GM18909 (cell line): ENCODE measurements around the gene RPL26.

Experiments used
- ATAC-seq: cut with Tn5 transposase; IDR thresholded peaks from one replicate; pipeline ENCODE4 v1.9.1; 2021; ENCODE audit warnings: mild to moderate bottlenecking; ENCODE audit not compliant: unreplicated experiment, poor library complexity

Gene RPL26

DNA sequence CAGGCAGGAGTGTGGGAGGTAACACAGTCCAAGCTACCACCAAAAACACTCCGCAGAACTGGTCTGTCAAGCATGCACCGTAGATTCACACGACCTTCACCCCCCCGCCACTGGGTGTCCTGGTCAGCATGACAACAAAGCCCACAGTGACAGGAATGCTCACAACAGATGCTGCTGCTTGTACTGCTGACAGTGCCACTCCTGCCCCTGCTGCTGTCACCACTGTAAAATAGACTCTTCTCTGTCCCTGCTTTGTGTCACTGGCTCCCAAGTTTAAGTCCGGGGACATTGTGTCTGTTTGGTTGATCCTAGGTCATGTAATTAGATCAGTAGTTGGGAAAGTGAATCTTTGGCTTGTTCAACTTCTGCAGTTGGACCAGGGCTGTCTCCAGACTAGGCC, 50.3 kb downstream of the RPL26 start:
- ATAC-seq, result no peak

DNA sequence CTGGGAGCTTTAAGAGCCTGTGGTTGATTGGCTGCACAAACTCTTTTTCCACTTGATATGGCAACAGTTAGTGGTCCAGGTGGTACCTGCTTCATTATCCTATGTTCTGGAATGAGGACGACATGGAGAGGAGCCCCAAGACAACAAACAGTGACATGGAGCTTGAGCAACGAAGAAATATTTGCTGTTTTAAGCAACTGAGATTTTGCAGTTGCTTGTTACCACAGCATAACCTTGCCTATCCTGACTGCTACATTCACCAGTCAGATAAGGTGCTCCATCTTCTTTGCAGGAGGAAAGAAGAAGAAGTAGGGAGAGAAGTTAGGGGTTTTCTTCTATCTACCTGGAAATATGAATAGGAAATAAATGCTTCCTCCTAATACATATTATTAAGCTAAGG, 50.9 kb downstream of the RPL26 start:
- ATAC-seq, result no peak
